GM13976 (cell line): Measurements from ENCODE around the gene PHTF2.

Source experiments
- DNase-seq: peaks from one replicate; pipeline ENCODE4 v3.0.0; 2012; ENCODE audit warnings: low spot score
- in situ Hi-C: fragments of 300-500 bp; cut with MboI; formaldehyde crosslinking; loops from one replicate; pipeline ENCODE4 v1.12.0; 2022; ENCODE audit warnings: low sequenced_read_pairs, mixed read lengths, inconsistent platforms; ENCODE audit not compliant: unreplicated experiment
- TF ChIP-seq, protein P1 (sequence below): IDR thresholded peaks from 2 replicates; pipeline ENCODE4 v1.5.1; 2012; ENCODE audit warnings: borderline replicate concordance, mild to moderate bottlenecking; ENCODE audit not compliant: insufficient read depth; ENCODE audit errors: extremely low read depth, missing control alignments, control extremely low read depth

PHTF2 gene

DNA sequence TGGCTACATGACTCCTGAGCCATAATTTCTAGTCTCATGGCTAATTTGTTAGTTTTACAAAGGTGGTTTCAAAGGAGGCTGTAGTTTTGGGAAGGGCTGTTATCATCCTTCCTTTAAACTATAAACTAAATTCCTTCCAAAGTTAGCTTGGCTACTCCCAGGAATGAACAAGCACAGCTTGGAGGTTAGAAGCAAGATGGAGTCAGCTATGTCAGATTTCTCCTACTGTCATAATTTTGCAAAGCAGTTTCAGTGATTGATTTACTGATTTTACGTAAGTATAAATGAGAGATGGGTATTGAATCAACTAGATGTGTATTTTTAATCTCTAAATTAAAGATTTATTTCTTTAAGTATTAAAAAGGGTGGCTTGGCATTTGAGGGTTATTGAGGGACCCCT, 79.9 kb downstream of the PHTF2 start:
- TF ChIP-seq, protein P1, sequence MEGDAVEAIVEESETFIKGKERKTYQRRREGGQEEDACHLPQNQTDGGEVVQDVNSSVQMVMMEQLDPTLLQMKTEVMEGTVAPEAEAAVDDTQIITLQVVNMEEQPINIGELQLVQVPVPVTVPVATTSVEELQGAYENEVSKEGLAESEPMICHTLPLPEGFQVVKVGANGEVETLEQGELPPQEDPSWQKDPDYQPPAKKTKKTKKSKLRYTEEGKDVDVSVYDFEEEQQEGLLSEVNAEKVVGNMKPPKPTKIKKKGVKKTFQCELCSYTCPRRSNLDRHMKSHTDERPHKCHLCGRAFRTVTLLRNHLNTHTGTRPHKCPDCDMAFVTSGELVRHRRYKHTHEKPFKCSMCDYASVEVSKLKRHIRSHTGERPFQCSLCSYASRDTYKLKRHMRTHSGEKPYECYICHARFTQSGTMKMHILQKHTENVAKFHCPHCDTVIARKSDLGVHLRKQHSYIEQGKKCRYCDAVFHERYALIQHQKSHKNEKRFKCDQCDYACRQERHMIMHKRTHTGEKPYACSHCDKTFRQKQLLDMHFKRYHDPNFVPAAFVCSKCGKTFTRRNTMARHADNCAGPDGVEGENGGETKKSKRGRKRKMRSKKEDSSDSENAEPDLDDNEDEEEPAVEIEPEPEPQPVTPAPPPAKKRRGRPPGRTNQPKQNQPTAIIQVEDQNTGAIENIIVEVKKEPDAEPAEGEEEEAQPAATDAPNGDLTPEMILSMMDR, result no peak

DNA sequence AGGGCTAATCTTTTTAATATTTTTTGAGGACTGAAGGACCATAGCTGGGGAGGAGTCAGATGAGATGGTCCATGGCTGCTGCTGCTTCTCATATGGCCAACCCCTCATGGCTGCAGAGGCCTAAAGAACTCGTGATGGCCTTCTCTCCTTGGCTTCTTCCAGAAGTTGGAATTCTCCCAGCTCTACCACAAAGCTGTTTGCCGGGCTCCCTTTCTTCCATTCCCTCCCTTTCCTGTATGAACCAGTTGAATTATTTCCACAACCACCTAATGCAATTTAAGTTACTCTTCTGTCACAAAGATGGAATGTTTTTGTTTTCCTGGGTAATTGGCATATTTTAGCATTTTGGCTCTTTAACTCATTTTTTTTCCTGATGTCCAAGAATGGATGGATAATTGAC, 80.7 kb downstream of the PHTF2 start:
- TF ChIP-seq, protein P1, result no peak
- in situ Hi-C loops, result no loop called here

More for the DNA sequence above, 79.9 kb downstream of the PHTF2 start:
- no peak for DNase-seq
- in situ Hi-C loops, result no loop called here

DNA sequence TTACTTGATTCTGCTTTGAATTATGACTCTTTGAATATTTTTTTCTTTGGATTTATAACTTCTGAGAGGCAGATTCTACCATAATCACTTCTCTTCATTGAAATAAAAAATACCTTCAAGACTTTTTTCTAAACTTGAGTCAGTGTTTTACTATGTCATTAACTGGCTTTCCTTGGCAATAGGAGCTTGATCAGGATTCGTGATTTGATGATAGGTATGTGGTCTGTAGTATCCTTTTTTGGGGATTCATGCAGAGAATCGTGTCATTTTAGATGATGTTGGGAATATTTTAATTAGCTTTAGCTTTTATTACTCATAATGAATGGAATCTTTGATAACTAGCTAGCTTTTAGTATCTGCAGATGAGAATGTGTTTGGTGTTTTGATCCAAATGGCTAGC, 83.3 kb downstream of the PHTF2 start:
- TF ChIP-seq, protein P1, result no peak
- in situ Hi-C loops, result no loop called here
- DNase-seq, result no peak

More for the DNA sequence above, 80.7 kb downstream of the PHTF2 start:
- DNase-seq, result no peak

DNA sequence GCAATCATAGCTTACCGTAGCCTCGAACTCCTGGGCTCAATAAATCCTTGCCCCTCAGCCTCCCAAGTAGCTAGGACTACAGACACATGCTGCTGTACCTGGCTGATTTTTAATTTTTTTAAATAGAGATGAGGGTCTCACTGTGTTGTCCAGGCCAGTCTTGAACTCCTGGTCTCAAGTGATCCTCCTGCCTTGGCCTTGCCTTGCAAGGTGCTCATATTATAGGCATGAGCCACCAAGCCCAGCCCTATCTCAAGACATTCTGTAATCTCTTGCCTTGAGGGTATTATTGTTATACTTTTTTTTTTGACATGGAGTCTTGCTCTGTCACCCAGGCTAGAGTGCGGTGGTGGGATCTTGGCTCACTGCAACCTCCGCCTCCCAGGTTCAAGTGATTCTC, 86.6 kb downstream of the PHTF2 start:
- in situ Hi-C loops, result no loop called here
- DNase-seq, result no peak
- TF ChIP-seq, protein P1, result no peak

DNA sequence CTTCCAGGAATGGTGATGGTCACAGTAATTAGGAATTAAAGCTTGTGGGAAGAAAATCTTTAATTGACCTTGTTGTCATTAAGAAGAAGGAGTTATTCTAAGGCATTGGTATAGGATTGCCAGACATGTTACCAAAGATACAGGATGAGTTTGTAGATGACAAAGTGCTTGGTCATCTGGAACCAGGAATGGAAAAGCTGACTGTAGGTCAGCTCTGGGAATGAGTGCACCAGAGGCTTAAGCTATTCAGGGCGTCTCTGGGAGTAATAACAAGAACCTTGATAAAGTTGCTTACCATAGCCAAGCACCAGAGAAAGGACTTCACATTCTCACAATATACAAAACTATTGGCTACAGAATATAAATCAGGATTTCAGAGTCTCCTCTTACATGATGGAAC, 89.0 kb downstream of the PHTF2 start:
- TF ChIP-seq, protein P1, result no peak
- in situ Hi-C loops, result no loop called here
- DNase-seq, result no peak

DNA sequence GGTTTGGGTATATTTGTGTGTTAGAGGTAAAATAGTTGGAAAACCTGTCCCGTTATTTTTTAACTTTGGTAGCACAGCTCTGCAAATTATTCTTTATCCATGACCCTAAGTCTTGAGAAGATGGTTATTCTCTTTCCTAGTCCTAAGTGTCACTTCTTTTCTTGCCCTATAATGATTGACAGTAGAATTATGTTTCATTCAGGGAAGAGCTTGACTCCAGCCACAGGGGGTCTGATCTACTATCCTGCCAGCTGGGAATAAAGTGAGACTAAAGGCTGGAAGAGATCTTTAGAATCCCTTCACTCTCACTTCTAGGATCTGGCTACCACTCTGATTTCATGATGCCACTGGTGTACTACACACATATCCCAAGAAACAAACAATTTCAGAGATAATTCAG, 90.4 kb downstream of the PHTF2 start:
- in situ Hi-C loops, result no loop called here
- no peak for DNase-seq
- TF ChIP-seq, protein P1, result no peak

DNA sequence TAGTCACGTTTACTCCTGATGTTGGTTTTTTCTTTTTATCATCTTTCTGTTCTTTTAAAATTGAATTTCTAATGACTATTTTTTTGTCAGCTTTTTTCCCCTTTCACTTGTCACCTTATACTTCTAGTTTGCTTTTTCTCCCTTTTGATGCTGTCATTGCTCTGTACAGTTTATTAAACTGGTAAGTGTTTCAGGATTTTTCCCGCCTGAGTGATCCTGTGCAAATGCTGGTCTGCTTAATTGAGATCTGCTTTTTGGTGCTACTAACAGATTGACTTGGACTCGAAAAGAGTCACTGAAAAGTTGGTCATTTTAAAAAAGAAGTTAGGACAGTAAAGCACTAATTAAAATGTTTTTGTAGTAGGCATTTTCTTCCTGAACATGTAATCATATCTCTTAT, 95.2 kb downstream of the PHTF2 start:
- TF ChIP-seq, protein P1, result no peak
- in situ Hi-C loops, result no loop called here

More for the DNA sequence above, 95.2 kb downstream of the PHTF2 start:
- no peak for DNase-seq
